ENCODE data around the gene MRPL43. TPM values are rescaled to one million over a fixed set of nuclear protein-coding genes. Genes with fewer than 3 reads are reported as not detected.

MRPL43 gene
- total RNA-seq, 1 experiment from 2014 or later: 91.3 TPM

DNA sequence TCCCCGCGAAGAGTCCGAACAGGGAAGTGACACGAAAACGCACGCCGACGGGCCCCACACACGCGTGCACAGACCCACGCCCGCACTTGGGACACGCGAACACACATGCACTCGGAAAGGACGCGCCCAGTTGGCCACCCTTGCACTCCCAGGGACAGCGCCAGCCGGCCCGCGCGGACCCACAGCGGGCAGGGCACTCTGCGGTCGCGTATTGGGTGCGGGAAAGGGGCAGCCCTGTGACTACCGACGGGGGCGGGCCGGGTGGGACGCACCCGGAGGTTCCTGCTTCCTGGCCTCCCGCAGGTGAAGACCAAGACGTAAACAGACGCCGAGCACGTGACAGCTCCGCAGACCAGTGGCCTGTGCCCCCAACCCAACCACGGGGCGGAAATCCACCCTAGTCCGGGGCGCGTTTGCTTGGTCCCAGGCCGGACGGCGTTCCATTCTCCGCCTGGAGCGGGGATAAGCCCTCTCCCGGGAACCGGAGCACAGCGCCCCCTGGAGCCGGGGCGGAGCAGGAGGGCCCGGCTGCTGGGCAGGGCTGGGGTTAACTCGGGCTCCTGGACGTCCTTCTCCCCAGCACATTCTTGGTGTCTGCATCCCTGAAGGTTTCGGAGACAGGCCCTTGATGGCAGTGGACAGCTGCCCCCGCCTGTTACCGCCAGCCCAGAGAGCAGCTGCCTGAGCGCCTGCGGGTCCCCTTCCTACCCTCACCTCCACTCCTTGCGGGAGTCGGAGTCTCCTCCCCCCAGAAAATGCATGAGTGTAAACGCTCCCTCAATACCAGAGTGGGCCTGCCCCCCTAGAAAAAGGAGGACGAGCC, 10.3 kb upstream of the MRPL43 start:
- peak overlapping the region; percentile 95 for H3K27ac Mint-ChIP-seq
- CTCF ChIA-PET: interaction anchor here (0.5 to 13.4 kb wide), 36 partner anchors 11 to 462 kb away, joined by 3 to 277 read pairs (median 4); partner anchors contain the start of genes HIF1AN, KAZALD1, MRPL43 and PDZD7
- POLR2A ChIA-PET: interaction anchor here (0.5 to 3.4 kb wide), 7 partner anchors 9 to 1435 kb away, joined by 3 to 14 read pairs (median 4); partner anchors contain the start of genes CUEDC2, MRPL43 and TWNK
- H3K4me1 Mint-ChIP-seq: peaks cover 32% of the 10 kb centered on the region
- no peaks in the 10 kb centered on the region for H3K27me3 Mint-ChIP-seq (ENCODE audit: low read depth)
- ATAC-seq: peak; percentile 50
- H3K4me3 Mint-ChIP-seq: peak overlapping the region; percentile 83
- no peaks in the 10 kb centered on the region for H3K9me3 Mint-ChIP-seq
- peaks cover 14% of the 10 kb centered on the region for H3K36me3 Mint-ChIP-seq
- DNase-seq (ENCODE audit: low spot score): peak; percentile 94
- TF ChIP-seq, protein P1, sequence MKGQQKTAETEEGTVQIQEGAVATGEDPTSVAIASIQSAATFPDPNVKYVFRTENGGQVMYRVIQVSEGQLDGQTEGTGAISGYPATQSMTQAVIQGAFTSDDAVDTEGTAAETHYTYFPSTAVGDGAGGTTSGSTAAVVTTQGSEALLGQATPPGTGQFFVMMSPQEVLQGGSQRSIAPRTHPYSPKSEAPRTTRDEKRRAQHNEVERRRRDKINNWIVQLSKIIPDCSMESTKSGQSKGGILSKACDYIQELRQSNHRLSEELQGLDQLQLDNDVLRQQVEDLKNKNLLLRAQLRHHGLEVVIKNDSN (CRISPR knock-in tag; IDR thresholded peaks at IDR 0.05): peak; percentile 90
- TF ChIP-seq, protein P2, sequence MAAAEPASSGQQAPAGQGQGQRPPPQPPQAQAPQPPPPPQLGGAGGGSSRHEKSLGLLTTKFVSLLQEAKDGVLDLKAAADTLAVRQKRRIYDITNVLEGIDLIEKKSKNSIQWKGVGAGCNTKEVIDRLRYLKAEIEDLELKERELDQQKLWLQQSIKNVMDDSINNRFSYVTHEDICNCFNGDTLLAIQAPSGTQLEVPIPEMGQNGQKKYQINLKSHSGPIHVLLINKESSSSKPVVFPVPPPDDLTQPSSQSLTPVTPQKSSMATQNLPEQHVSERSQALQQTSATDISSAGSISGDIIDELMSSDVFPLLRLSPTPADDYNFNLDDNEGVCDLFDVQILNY (CRISPR knock-in tag; IDR thresholded peaks at IDR 0.05): peak; percentile 69; the same call in 1 of the 2 replicates
- TF ChIP-seq GABPB1 (CRISPR knock-in tag; IDR thresholded peaks at IDR 0.05) (no peak; the same call in 1 of the 2 replicates), GTF2I (CRISPR knock-in tag; conservative IDR thresholded peaks at IDR 0.05) (no peak), SOX15 (CRISPR knock-in tag; IDR thresholded peaks at IDR 0.05) (no peak), NR2C2 (CRISPR knock-in tag; IDR thresholded peaks at IDR 0.05) (0 out of 2 replicates have a peak, but pooled peaks have one; percentile 42), MYBL2 (CRISPR knock-in tag; IDR thresholded peaks at IDR 0.05) (no peak), PRRX2 (CRISPR knock-in tag; IDR thresholded peaks at IDR 0.05) (no peak), SP1 (CRISPR knock-in tag; conservative IDR thresholded peaks at IDR 0.05) (peak; percentile 16; the same call in 1 of the 2 replicates), NFATC4 (CRISPR knock-in tag; IDR thresholded peaks at IDR 0.05) (no peak), HMGA2 (CRISPR knock-in tag; IDR thresholded peaks at IDR 0.05) (no peak), NR1H2 (CRISPR knock-in tag; IDR thresholded peaks at IDR 0.05) (no peak), SMAD3 (CRISPR knock-in tag; IDR thresholded peaks at IDR 0.05; ENCODE audit: borderline replicate concordance) (no peak), SMAD4 (CRISPR knock-in tag; IDR thresholded peaks at IDR 0.05) (no peak), TCF7 (CRISPR knock-in tag; IDR thresholded peaks at IDR 0.05; ENCODE audit: low read depth) (no peak), ZBTB21 (CRISPR knock-in tag; IDR thresholded peaks at IDR 0.05; ENCODE audit: borderline replicate concordance) (no peak)
- TF ChIP-seq, protein P3, sequence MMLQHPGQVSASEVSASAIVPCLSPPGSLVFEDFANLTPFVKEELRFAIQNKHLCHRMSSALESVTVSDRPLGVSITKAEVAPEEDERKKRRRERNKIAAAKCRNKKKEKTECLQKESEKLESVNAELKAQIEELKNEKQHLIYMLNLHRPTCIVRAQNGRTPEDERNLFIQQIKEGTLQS (CRISPR knock-in tag; conservative IDR thresholded peaks at IDR 0.05): no peak
- TF ChIP-seq, protein P4, sequence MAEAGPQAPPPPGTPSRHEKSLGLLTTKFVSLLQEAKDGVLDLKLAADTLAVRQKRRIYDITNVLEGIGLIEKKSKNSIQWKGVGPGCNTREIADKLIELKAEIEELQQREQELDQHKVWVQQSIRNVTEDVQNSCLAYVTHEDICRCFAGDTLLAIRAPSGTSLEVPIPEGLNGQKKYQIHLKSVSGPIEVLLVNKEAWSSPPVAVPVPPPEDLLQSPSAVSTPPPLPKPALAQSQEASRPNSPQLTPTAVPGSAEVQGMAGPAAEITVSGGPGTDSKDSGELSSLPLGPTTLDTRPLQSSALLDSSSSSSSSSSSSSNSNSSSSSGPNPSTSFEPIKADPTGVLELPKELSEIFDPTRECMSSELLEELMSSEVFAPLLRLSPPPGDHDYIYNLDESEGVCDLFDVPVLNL (CRISPR knock-in tag; IDR thresholded peaks at IDR 0.05; ENCODE audit: borderline replicate concordance, low read depth): peak; percentile 42; the same call in 1 of the 2 replicates
- TF ChIP-seq, protein P5, sequence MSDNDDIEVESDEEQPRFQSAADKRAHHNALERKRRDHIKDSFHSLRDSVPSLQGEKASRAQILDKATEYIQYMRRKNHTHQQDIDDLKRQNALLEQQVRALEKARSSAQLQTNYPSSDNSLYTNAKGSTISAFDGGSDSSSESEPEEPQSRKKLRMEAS (CRISPR knock-in tag; IDR thresholded peaks at IDR 0.05): peak; percentile 44; the same call in 1 of the 2 replicates
- TF ChIP-seq, protein P6, sequence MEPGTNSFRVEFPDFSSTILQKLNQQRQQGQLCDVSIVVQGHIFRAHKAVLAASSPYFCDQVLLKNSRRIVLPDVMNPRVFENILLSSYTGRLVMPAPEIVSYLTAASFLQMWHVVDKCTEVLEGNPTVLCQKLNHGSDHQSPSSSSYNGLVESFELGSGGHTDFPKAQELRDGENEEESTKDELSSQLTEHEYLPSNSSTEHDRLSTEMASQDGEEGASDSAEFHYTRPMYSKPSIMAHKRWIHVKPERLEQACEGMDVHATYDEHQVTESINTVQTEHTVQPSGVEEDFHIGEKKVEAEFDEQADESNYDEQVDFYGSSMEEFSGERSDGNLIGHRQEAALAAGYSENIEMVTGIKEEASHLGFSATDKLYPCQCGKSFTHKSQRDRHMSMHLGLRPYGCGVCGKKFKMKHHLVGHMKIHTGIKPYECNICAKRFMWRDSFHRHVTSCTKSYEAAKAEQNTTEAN (CRISPR knock-in tag; IDR thresholded peaks at IDR 0.05): no peak
- TF ChIP-seq, protein P7, sequence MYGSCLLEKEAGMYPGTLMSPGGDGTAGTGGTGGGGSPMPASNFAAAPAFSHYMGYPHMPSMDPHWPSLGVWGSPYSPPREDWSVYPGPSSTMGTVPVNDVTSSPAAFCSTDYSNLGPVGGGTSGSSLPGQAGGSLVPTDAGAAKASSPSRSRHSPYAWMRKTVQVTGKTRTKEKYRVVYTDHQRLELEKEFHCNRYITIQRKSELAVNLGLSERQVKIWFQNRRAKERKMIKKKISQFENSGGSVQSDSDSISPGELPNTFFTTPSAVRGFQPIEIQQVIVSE (CRISPR knock-in tag; IDR thresholded peaks at IDR 0.05; ENCODE audit: borderline replicate concordance): no peak
- TF ChIP-seq, protein P8, sequence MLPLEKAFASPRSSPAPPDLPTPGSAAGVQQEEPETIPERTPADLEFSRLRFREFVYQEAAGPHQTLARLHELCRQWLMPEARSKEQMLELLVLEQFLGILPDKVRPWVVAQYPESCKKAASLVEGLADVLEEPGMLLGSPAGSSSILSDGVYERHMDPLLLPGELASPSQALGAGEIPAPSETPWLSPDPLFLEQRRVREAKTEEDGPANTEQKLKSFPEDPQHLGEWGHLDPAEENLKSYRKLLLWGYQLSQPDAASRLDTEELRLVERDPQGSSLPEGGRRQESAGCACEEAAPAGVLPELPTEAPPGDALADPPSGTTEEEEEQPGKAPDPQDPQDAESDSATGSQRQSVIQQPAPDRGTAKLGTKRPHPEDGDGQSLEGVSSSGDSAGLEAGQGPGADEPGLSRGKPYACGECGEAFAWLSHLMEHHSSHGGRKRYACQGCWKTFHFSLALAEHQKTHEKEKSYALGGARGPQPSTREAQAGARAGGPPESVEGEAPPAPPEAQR (CRISPR knock-in tag; IDR thresholded peaks at IDR 0.05): no peak
- TF ChIP-seq, protein P9, sequence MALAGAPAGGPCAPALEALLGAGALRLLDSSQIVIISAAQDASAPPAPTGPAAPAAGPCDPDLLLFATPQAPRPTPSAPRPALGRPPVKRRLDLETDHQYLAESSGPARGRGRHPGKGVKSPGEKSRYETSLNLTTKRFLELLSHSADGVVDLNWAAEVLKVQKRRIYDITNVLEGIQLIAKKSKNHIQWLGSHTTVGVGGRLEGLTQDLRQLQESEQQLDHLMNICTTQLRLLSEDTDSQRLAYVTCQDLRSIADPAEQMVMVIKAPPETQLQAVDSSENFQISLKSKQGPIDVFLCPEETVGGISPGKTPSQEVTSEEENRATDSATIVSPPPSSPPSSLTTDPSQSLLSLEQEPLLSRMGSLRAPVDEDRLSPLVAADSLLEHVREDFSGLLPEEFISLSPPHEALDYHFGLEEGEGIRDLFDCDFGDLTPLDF (CRISPR knock-in tag; IDR thresholded peaks at IDR 0.05): no peak
- TF ChIP-seq, protein P10, sequence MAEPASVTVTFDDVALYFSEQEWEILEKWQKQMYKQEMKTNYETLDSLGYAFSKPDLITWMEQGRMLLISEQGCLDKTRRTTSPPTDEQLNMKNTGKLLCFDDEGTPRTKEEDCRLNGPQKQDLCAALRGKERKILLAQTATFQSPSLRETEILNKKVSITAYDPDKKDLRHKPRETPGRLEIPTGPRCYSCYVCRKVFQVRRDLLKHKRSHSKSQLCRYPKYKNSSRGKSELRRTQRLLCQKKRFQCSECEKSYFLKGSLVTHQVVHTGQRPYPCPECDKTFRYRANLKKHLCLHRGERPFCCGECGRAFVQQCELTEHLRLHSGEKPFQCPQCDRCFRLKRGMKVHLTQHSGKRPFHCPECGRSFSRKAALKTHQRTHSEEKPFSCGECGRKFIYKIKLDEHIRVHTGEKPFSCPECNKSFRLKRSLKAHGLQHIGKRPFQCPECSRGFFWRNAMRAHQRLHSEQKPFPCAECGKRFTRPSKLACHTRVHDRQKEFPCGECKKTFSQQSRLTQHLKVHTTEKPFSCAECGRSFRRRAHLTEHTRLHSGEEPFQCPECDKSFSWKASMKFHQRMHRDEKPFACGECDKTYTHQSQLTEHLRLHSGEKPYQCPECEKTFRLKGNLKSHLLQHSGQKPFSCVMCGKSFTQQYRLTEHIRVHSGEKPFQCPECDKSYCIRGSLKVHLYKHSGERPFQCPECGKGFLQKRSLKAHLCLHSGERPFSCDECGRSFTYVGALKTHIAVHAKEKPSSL (CRISPR knock-in tag; conservative IDR thresholded peaks at IDR 0.05): no peak
- TF ChIP-seq, protein P11, sequence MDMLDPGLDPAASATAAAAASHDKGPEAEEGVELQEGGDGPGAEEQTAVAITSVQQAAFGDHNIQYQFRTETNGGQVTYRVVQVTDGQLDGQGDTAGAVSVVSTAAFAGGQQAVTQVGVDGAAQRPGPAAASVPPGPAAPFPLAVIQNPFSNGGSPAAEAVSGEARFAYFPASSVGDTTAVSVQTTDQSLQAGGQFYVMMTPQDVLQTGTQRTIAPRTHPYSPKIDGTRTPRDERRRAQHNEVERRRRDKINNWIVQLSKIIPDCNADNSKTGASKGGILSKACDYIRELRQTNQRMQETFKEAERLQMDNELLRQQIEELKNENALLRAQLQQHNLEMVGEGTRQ (CRISPR knock-in tag; IDR thresholded peaks at IDR 0.05): peak; percentile 92
